ENCODE results near the gene E2F8.

- no peak for TF ChIP-seq CTCF (IDR thresholded peaks at IDR 0.05; ENCODE audit: borderline replicate concordance, extremely low read depth, low read length, poor library complexity, severe bottlenecking)
- TF ChIP-seq EZH2 (IDR thresholded peaks at IDR 0.05; ENCODE audit: borderline replicate concordance, low read depth, low read length, severe bottlenecking): no peak
These were observed 7.7 kb downstream of the E2F8 start for GRCh38 chr11:19232910-19233503.
